Sigmoid colon (tissue), 7 donors: ENCODE results near the gene ABCA8. TPM values are rescaled to one million over a fixed set of nuclear protein-coding genes. Genes with fewer than 3 reads are reported as not detected.
A peak's percentile ranks its signal among the peaks of the same experiment; 100 is the strongest.
"Not testable (repeated sequence)": the region's sequence is repeated elsewhere in the genome, so short reads cannot be mapped to it uniquely, and the experiment has no call there.

ENCODE experiments used
- DNase-seq: peaks from one replicate; pipeline ENCODE4 v3.0.0-alpha.2; 2019
- H3K27ac ChIP-seq, 4 donors: fragments of 200-600 bp; sonication (generic); one replicate each; pipeline ENCODE4 v1.5.1; 2016 to 2019; ENCODE audit warnings: mild to moderate bottlenecking in 1 of 4
- H3K27me3 ChIP-seq, 3 donors: fragments of 200-600 bp; sonication (generic); one replicate each; pipeline ENCODE4 v1.5.1; 2019; ENCODE audit warnings: mild to moderate bottlenecking in 1 of 3
- H3K36me3 ChIP-seq, 4 donors: fragments of 200-600 bp; sonication (generic); one replicate each; pipeline ENCODE4 v1.5.1; 2016 to 2019
- H3K4me1 ChIP-seq, 4 donors: fragments of 200-600 bp; sonication (generic); one replicate each; pipeline ENCODE4 v1.5.1; 2017 to 2019
- H3K4me3 ChIP-seq, 4 donors: fragments of 200-600 bp; sonication (generic); one replicate each; pipeline ENCODE4 v1.5.1; 2017 to 2019; ENCODE audit warnings: mild to moderate bottlenecking in 2 of 4, moderate library complexity in 1 of 4
- H3K9me3 ChIP-seq, 4 donors: fragments of 200-600 bp in 3 of 4; sonication (generic) in 3 of 4; one replicate each; pipeline versions ENCODE4 v1.5.1 to v1.6.1; 2013 to 2019
- CTCF ChIP-seq, 4 experiments: fragments of 450-650 bp in 3 of 4; fragments of 200-600 bp in 1 of 4; IDR thresholded peaks; one replicate each; pipeline ENCODE4 v1.5.1; 2016 to 2019; ENCODE audit warnings: antibody characterized with exemption in 4 of 4, mild to moderate bottlenecking in 3 of 4, moderate library complexity in 2 of 4
- EP300 ChIP-seq, 4 donors: sonication (generic); formaldehyde crosslinking; IDR thresholded peaks; one replicate each; pipeline ENCODE4 v1.6.1; 2017; ENCODE audit warnings: antibody characterized with exemption in 4 of 4
- POLR2A ChIP-seq, 2 donors: fragments of 450-650 bp; IDR thresholded peaks; one replicate each; pipeline ENCODE4 v1.6.1; 2016; ENCODE audit warnings: antibody characterized with exemption in 2 of 2, mild to moderate bottlenecking in 2 of 2, moderate library complexity in 2 of 2
- POLR2AphosphoS5 ChIP-seq, 4 donors: sonication (generic); formaldehyde crosslinking; IDR thresholded peaks; one replicate each; pipeline ENCODE4 v1.6.1; 2017; ENCODE audit warnings: antibody characterized with exemption in 4 of 4
- WGBS, 2 donors: extraction: QIAGEN DNeasy Blood & Tissue Kit; methylation state at CpG; one replicate each; pipeline ENCODE4 v1.1.7; 2013; 5-methylcytosine and 5-hydroxymethylcytosine counted together
- intact Hi-C: fragments of 100-400 bp; cut with DNase I; formaldehyde crosslinking; loops from one replicate; pipeline ENCODE4 v1.15.1; 2023
- polyA plus RNA-seq, 3 donors: library from polyadenylated mRNA; stranded (reverse); fragments of 200-250 nt; gene quantifications; one replicate each; pipeline ENCODE4 v1.2.3, GENCODE V29; 2013
- total RNA-seq, 4 donors: library from RNA; depleted of rRNA; stranded (reverse); fragments of >200 nt; gene quantifications; one replicate each; pipeline ENCODE4 v1.1.0, GENCODE V29; 2016
- donor health status: healthy with polysubstance abuse.
- donor health status: Bipolar disorder and iron deficiency.
- donor health status: healthy.

The ABCA8 gene
- total and polyA plus RNA-seq, 7 donors: 2.8 to 71.5 (median 20.0) TPM

GRCh38 chr17:68963958-68964357 is 8.8 kb upstream of the ABCA8 start:
- TF ChIP-seq POLR2A (IDR thresholded peaks at IDR 0.05): no peak
- 87 to 88% methylated on average over 4 of the region's 4 CpGs for WGBS, 2 donors
- no peak overlapping the region for H3K27ac ChIP-seq
- DNase-seq: peak; percentile 73
- H3K4me3 ChIP-seq: no peak overlapping the region
- no peaks in the 10 kb centered on the region for H3K27me3 ChIP-seq
- intact Hi-C loops: loop anchor here (5.0 kb wide), 1 partner anchor 182 kb away; no protein-coding TSS in a partner anchor
- no peaks in the 10 kb centered on the region for H3K9me3 ChIP-seq
- no peaks in the 10 kb centered on the region for H3K36me3 ChIP-seq
- H3K4me1 ChIP-seq: no peaks in the 10 kb centered on the region

GRCh38 chr17:68961214-68961882 is 6.2 kb upstream of the ABCA8 start:
- Histone ChIP-seq H3K27me3 (no peaks in the 10 kb centered on the region), H3K36me3 (no peaks in the 10 kb centered on the region), H3K27ac (no peak overlapping the region), H3K4me1 (no peaks in the 10 kb centered on the region), H3K4me3 (no peak overlapping the region), H3K9me3 (no peaks in the 10 kb centered on the region)
- no peak for DNase-seq
- 74 to 79% methylated on average over 9 of the region's 9 CpGs for WGBS, 2 donors
- TF ChIP-seq EP300 (IDR thresholded peaks at IDR 0.05): no peak
- no peak for TF ChIP-seq POLR2AphosphoS5 (IDR thresholded peaks at IDR 0.05)
- TF ChIP-seq CTCF (IDR thresholded peaks at IDR 0.05): no peak
- TF ChIP-seq POLR2A (IDR thresholded peaks at IDR 0.05): no peak
- intact Hi-C loops: loop anchor here (5.0 kb wide), 1 partner anchor 179 kb away; no protein-coding TSS in a partner anchor

GRCh38 chr17:68959117-68959516 is 3.9 kb upstream of the ABCA8 start:
- H3K36me3 ChIP-seq, H3K9me3 ChIP-seq, intact Hi-C loops, H3K4me3 ChIP-seq, H3K27ac ChIP-seq, H3K4me1 ChIP-seq, DNase-seq, H3K27me3 ChIP-seq: not testable (repeated sequence)
- 80 to 87% methylated on average over 2 of the region's 2 CpGs for WGBS, 2 donors

- TF ChIP-seq POLR2AphosphoS5 (IDR thresholded peaks at IDR 0.05) (no peak), CTCF (IDR thresholded peaks at IDR 0.05) (no peak), EP300 (IDR thresholded peaks at IDR 0.05) (no peak), POLR2A (IDR thresholded peaks at IDR 0.05) (no peak)
- Histone ChIP-seq H3K4me1 (no peaks in the 10 kb centered on the region), H3K9me3 (no peaks in the 10 kb centered on the region), H3K27me3 (no peaks in the 10 kb centered on the region), H3K4me3 (no peak overlapping the region), H3K27ac (no peak overlapping the region), H3K36me3 (no peaks in the 10 kb centered on the region)
- no peak for DNase-seq
- WGBS, 2 donors: 95 to 96% methylated on average over 1 of the region's 1 CpG
- intact Hi-C loops: no loop called here
These were observed 2.8 kb upstream of the ABCA8 start for GRCh38 chr17:68957944-68958343.

GRCh38 chr17:68954146-68954896 is 871 bp downstream of the ABCA8 start:
- intact Hi-C loops: no loop called here
- Histone ChIP-seq H3K36me3 (no peaks in the 10 kb centered on the region), H3K27me3 (no peaks in the 10 kb centered on the region), H3K4me1 (no peaks in the 10 kb centered on the region), H3K27ac (peak overlapping the region; percentile 2 to 55 (median 12)), H3K9me3 (no peaks in the 10 kb centered on the region), H3K4me3 (peak overlapping the region; percentile 5 to 36 (median 20))
- no peak for DNase-seq
- TF ChIP-seq CTCF (IDR thresholded peaks at IDR 0.05): no peak
- no peak for TF ChIP-seq POLR2AphosphoS5 (IDR thresholded peaks at IDR 0.05)
- TF ChIP-seq POLR2A (IDR thresholded peaks at IDR 0.05): no peak
- no peak for TF ChIP-seq EP300 (IDR thresholded peaks at IDR 0.05)
- 43 to 66% methylated on average over 4 of the region's 4 CpGs for WGBS, 2 donors
